ENCODE measurements around the gene PDE6B.

The PDE6B gene

DNA sequence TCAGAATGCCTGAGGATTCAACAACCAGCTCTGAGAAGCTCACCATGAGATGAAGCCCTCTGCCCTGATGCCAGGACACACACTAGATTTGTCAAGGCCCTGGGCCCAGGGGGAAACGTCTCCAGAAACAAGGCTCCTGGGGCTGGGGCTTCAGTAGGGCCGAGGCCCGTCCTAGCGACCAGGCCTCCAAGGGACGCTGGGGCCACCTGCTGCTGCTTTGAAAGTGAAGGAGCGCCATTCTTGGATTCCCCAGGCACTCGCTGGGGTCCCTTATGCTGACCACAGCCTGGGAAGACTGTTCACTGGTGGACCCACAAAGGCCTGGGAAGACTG, 23.9 kb downstream of the PDE6B start:
- TF ChIP-seq POLR2A (IDR thresholded peaks at IDR 0.05; ENCODE audit: low read length) (no peak), GATA1 (IDR thresholded peaks at IDR 0.05; ENCODE audit: low read depth, low read length) (no peak)
- DNase-seq = no peak

DNA sequence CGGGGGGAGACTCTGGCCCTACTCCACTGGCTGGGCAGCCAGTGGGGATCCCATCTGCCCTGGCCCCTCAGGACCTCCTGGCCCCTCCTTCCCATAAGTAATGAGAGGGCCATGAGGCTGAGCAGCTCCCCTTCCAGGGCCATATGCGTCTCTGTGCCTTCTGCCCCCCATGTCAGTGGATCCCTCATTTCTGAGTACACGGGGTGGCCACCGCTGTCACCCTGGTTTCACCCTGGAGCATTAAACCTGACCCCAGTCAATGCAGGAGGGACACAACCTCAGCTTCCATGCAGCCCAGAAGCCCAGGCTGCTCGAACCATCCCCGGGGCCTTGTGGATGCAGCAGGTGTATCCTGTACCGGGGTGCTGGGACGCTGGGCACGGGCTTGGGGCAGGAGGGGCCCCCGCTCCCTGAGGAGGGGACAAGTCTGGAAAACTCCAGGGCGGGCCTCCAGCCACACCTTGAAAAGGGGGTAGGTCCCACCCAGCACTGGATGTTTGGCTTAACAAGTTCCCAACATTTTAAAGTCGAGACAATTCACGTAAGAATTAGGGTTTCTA, 24.5 kb downstream of the PDE6B start:
- TF ChIP-seq GATA1 (IDR thresholded peaks at IDR 0.05; ENCODE audit: low read depth, low read length) (no peak), POLR2A (IDR thresholded peaks at IDR 0.05; ENCODE audit: low read length) (no peak)
- no peak for DNase-seq

DNA sequence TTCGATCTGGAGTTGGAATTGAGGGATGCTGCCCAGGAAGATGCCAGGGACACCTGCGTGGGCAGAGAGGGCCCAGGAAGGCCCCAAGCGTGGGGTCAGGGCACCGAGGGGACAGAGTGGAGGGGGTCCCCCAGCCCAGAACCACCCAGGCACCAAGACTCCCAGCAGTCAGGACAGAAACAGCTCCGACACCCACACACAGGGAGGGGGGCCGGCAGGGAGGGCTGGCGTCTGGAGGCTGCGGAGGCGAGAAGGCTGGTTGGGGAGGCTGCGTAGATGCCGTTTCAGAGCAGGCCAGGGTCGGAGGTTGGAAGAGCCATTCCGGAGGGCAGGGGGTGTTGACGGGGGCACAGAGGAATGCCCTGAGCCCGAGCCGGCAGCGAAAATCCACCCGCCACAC, 25.1 kb downstream of the PDE6B start:
- DNase-seq = no peak
- no peak for TF ChIP-seq GATA1 (IDR thresholded peaks at IDR 0.05; ENCODE audit: low read depth, low read length)
- no peak for TF ChIP-seq POLR2A (IDR thresholded peaks at IDR 0.05; ENCODE audit: low read length)

- no peak for DNase-seq
Observed at GRCh38 chr4:650951-651883, 25.8 kb downstream of the PDE6B start.

GRCh38 chr4:651884-652642, 26.7 kb downstream of the PDE6B start:
- no peak for TF ChIP-seq POLR2A (IDR thresholded peaks at IDR 0.05; ENCODE audit: low read length)
- TF ChIP-seq GATA1 (IDR thresholded peaks at IDR 0.05; ENCODE audit: low read depth, low read length) = no peak
- DNase-seq = no peak

More at GRCh38 chr4:650951-651883, 25.8 kb downstream of the PDE6B start:
- TF ChIP-seq POLR2A (IDR thresholded peaks at IDR 0.05; ENCODE audit: low read length) = no peak
- no peak for TF ChIP-seq GATA1 (IDR thresholded peaks at IDR 0.05; ENCODE audit: low read depth, low read length)

GRCh38 chr4:653080-653821, 27.9 kb downstream of the PDE6B start:
- DNase-seq = no peak
- TF ChIP-seq POLR2A (IDR thresholded peaks at IDR 0.05; ENCODE audit: low read length) (no peak), GATA1 (IDR thresholded peaks at IDR 0.05; ENCODE audit: low read depth, low read length) (no peak)

GRCh38 chr4:653831-654502, 28.6 kb downstream of the PDE6B start:
- DNase-seq = no peak
- TF ChIP-seq GATA1 (IDR thresholded peaks at IDR 0.05; ENCODE audit: low read depth, low read length) = no peak

GRCh38 chr4:654503-654845, 29.1 kb downstream of the PDE6B start:
- DNase-seq = no peak
- TF ChIP-seq POLR2A (IDR thresholded peaks at IDR 0.05; ENCODE audit: low read length) (no peak), GATA1 (IDR thresholded peaks at IDR 0.05; ENCODE audit: low read depth, low read length) (no peak)

- no peak for DNase-seq
- TF ChIP-seq GATA1 (IDR thresholded peaks at IDR 0.05; ENCODE audit: low read depth, low read length) = no peak
- TF ChIP-seq POLR2A (IDR thresholded peaks at IDR 0.05; ENCODE audit: low read length) = no peak
Observed at GRCh38 chr4:654871-655463, 29.6 kb downstream of the PDE6B start.

DNA sequence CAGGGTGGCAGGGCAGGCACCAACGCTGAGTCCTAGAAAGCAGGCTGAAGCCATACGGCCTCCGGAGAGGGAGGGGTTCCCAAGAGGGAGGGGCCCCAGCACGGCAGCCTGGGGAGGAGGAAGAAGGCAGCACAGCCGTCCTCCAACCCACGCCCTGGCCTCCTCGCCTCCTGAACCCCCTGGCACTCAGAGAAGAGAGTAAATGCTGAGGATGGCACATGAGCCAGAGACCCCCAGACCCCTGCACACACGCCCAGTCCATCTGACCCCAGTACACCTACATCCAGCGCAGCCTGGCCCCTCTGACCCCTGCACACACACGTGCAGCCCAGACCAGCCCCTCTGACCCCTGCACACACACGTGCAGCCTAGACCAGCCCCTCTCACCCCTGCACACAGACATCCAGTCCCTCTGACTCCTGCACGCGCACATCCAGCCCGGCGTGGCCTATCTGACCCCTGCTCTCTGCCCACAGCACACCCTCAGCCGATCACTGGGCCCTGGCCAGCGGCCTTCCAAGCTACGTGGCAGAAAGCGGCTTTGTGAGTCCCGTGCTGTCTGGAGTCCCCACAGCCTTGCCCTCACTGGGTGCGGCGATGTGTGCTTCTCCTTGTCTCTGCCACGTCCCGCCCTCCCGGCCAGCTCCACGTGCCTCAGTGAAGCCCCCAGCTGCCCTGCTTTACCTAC, 30.2 kb downstream of the PDE6B start:
- no peak for DNase-seq
- TF ChIP-seq POLR2A (IDR thresholded peaks at IDR 0.05; ENCODE audit: low read length) (no peak), GATA1 (IDR thresholded peaks at IDR 0.05; ENCODE audit: low read depth, low read length) (no peak)

GRCh38 chr4:656436-657337, 31.3 kb downstream of the PDE6B start:
- DNase-seq = no peak
- TF ChIP-seq POLR2A (IDR thresholded peaks at IDR 0.05; ENCODE audit: low read length) (no peak), GATA1 (IDR thresholded peaks at IDR 0.05; ENCODE audit: low read depth, low read length) (no peak)

Data from erythroblast (primary cell).